ENCODE data around the gene CD22.

Gene CD22

GRCh38 chr19:35318679-35319448, 10.1 kb upstream of the CD22 start:
- Histone ChIP-seq H3K4me2 (ENCODE audit: low read length) (no peak overlapping the region), H2AFZ (ENCODE audit: low read depth, low read length) (no peak overlapping the region), H3K9me3 (ENCODE audit: insufficient read depth, low read length) (peaks cover 6% of the 10 kb centered on the region; the same call in 1 of the 2 replicates)

GRCh38 chr19:35320065-35320713, 8.8 kb upstream of the CD22 start:
- Histone ChIP-seq H3K9ac (ENCODE audit: low read length) (0 out of 2 replicates have a peak overlapping the region, but pooled peaks have one; percentile 5), H3K4me2 (ENCODE audit: low read length) (peak overlapping the region; percentile 57), H3K4me1 (ENCODE audit: low read length) (peaks cover 40% of the 10 kb centered on the region), H2AFZ (ENCODE audit: low read depth, low read length) (peak overlapping the region; percentile 75; the same call in 1 of the 2 replicates), H3K4me3 (ENCODE audit: low read length) (peak overlapping the region; percentile 30; the same call in 1 of the 2 replicates), H3K27ac (ENCODE audit: low read length) (no peak overlapping the region), H3K27me3 (ENCODE audit: low read depth, low read length) (peaks cover 14% of the 10 kb centered on the region; the same call in 1 of the 2 replicates), H3K9me3 (ENCODE audit: insufficient read depth, low read length) (peaks cover 6% of the 10 kb centered on the region; the same call in 1 of the 2 replicates), H3K79me2 (ENCODE audit: low read length) (no peaks in the 10 kb centered on the region), H3K36me3 (replicated peaks; ENCODE audit: low read depth, low read length) (no peaks in the 10 kb centered on the region), H4K20me1 (ENCODE audit: insufficient read depth, low read length) (no peaks in the 10 kb centered on the region)
- TF ChIP-seq CTCF (IDR thresholded peaks at IDR 0.05; ENCODE audit: low read depth, low read length) (no peak), EZH2phosphoT487 (IDR thresholded peaks at IDR 0.05; ENCODE audit: low read depth) (no peak)

More at GRCh38 chr19:35318679-35319448, 10.1 kb upstream of the CD22 start:
- no peak overlapping the region for H3K4me3 ChIP-seq (ENCODE audit: low read length)
- H3K9ac ChIP-seq (ENCODE audit: low read length), result no peak overlapping the region
- no peaks in the 10 kb centered on the region for H4K20me1 ChIP-seq (ENCODE audit: insufficient read depth, low read length)
- peaks cover 27% of the 10 kb centered on the region for H3K4me1 ChIP-seq (ENCODE audit: low read length)
- TF ChIP-seq CTCF (IDR thresholded peaks at IDR 0.05; ENCODE audit: low read depth, low read length) (no peak), EZH2phosphoT487 (IDR thresholded peaks at IDR 0.05; ENCODE audit: low read depth) (no peak)
- no peaks in the 10 kb centered on the region for H3K79me2 ChIP-seq (ENCODE audit: low read length)
- H3K27ac ChIP-seq (ENCODE audit: low read length), result no peak overlapping the region
- peaks cover 16% of the 10 kb centered on the region; the same call in 1 of the 2 replicates for H3K27me3 ChIP-seq (ENCODE audit: low read depth, low read length)
- no peaks in the 10 kb centered on the region for H3K36me3 ChIP-seq (replicated peaks; ENCODE audit: low read depth, low read length)

- Histone ChIP-seq H3K4me1 (ENCODE audit: low read length) (peaks cover 40% of the 10 kb centered on the region), H3K4me2 (ENCODE audit: low read length) (no peak overlapping the region), H3K27ac (ENCODE audit: low read length) (no peak overlapping the region)
These were observed 7.7 kb upstream of the CD22 start for GRCh38 chr19:35321291-35321690.

More at GRCh38 chr19:35321291-35321690, 7.7 kb upstream of the CD22 start:
- no peaks in the 10 kb centered on the region for H3K36me3 ChIP-seq (replicated peaks; ENCODE audit: low read depth, low read length)
- peaks cover 6% of the 10 kb centered on the region; the same call in 1 of the 2 replicates for H3K9me3 ChIP-seq (ENCODE audit: insufficient read depth, low read length)
- H4K20me1 ChIP-seq (ENCODE audit: insufficient read depth, low read length), result no peaks in the 10 kb centered on the region
- TF ChIP-seq CTCF (IDR thresholded peaks at IDR 0.05; ENCODE audit: low read depth, low read length), result no peak
- TF ChIP-seq EZH2phosphoT487 (IDR thresholded peaks at IDR 0.05; ENCODE audit: low read depth), result no peak
- H3K27me3 ChIP-seq (ENCODE audit: low read depth, low read length), result peaks cover 14% of the 10 kb centered on the region; the same call in 1 of the 2 replicates
- H2AFZ ChIP-seq (ENCODE audit: low read depth, low read length), result no peak overlapping the region
- no peak overlapping the region for H3K9ac ChIP-seq (ENCODE audit: low read length)
- no peak overlapping the region for H3K4me3 ChIP-seq (ENCODE audit: low read length)
- H3K79me2 ChIP-seq (ENCODE audit: low read length), result no peaks in the 10 kb centered on the region
